Smooth muscle cell of the coronary artery (primary cell): ENCODE results near the gene NUP58. TPM values are rescaled to one million over a fixed set of nuclear protein-coding genes. Genes with fewer than 3 reads are reported as not detected.

Experiments
- total RNA-seq: library from RNA; depleted of rRNA; stranded (reverse); fragments of >200 nt; gene quantifications from 2 replicates; pipeline ENCODE4 v1.2.3, GENCODE V29; 2014; ENCODE audit warnings: low replicate concordance

Gene NUP58, protein sequence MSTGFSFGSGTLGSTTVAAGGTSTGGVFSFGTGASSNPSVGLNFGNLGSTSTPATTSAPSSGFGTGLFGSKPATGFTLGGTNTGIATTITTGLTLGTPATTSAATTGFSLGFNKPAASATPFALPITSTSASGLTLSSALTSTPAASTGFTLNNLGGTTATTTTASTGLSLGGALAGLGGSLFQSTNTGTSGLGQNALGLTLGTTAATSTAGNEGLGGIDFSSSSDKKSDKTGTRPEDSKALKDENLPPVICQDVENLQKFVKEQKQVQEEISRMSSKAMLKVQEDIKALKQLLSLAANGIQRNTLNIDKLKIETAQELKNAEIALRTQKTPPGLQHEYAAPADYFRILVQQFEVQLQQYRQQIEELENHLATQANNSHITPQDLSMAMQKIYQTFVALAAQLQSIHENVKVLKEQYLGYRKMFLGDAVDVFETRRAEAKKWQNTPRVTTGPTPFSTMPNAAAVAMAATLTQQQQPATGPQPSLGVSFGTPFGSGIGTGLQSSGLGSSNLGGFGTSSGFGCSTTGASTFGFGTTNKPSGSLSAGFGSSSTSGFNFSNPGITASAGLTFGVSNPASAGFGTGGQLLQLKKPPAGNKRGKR
- 15.1 and 36.7 TPM in 2 replicates for total RNA-seq

DNA sequence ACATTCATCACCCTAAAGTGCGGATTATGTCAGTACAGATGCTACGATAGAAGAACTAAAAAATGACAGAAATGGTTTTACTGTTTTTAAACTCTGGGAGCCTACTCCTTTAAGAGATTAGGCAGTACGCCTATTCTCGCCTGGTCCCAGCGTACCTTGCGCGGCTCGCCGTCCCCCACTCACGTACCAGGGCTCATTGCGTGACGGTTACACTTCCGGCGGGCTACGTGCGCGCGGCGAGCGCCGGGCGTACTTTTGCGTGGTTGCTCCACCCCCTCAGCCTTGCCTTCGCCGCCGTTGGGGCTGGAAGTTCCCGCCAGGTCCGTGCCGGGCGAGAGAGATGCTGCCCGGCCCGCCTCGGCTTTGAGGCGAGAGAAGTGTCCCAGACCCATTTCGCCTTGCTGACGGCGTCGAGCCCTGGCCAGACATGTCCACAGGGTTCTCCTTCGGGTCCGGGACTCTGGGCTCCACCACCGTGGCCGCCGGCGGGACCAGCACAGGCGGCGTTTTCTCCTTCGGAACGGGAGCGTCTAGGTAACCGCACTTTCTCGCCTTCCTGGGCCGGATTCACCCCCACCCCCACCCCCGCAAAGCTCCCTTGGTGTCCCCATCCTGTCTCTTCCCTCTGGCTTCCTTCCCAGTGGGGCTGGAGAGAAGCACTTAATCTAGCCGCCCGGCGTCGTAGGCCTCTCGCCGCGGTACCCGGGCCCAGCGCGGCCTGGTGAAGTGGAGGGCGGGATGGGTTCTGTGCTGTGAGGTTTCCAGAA lies at the start of gene NUP58:
NUP58 (plus strand) TSS at position 279 of the 767 bp plus-strand sequence; CDS start at position 428, 149 bp downstream.

DNA sequence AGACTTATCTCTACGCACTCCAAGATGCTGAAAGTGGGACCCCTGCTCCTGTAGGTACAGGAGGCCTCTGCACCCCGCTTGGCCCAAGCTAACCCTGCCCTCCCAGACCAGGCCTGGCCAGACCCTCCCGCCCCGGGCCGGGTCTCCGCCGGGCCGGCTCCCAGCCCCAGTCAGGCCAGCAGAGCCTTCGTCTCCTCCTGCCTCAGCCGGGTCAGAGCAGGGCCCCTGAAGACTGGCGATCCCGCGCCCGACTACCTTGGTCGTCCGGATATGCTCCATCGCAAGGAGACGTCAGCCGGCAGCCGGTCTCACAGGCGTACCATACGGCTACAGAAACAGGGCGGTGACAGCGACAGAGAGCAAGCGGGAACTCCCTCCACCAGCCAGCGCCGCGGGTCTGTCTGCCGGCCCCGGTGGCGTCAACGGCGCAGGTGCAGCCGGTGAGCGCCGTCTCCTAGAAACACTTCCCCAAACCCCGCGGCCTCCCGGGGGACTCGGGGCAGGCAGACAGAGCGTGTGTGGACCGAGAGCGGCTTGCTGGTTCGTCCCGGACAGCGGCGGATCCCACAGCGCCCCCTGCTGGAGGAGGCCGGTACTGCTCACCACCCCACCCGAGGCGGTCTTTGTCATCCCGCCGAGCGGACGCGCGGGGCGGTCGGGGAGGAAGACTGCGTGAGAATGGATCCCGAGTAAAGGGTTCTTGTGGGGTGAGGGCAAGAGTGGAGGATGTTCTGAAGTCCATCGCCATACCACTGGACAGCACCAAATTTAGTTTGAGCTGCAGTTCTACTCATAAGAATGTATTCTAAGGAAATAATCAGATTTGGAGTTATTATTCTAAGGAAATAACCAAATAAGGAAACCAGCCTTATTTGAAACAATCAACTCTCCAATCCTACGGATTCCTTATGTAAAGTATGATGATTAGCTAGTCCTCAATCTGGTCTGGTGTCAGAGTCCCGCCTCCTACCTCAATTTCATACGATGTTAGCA lies 14.2 kb upstream of the NUP58 start, which contains the start of gene MTMR6:
MTMR6 (minus strand) TSS at position 520 of the 993 bp plus-strand sequence; CDS start at position 279, 241 bp downstream.

DNA sequence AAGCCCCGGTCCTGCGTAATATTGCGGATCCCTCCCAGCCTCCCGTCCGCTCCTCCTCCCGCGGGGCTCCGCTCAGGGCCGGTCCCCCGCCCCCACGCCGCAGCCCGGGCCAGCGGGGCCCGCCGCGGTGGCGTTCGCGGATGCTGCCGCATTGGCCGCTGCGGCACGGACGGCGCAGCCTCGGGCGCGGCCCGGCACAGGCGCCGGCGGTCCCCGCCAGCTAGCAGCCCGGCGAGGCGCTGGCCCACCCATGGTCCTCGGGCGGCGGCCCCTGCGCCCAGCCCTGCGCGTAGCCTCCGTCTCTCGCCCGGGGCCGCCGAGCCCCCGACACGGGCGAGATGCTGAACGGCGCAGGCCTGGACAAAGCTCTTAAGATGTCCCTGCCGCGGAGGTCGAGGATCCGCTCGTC lies 70.5 kb downstream of the NUP58 start, which contains the start of gene ATP8A2:
ATP8A2 (plus strand) TSS at position 100 of the 409 bp plus-strand sequence; CDS start at position 339, 239 bp downstream.

Other genes with a start within 250 kb of the NUP58 start
- gene PABPC3, start 205.5 kb upstream of the NUP58 start, total RNA-seq: 0.08 and 0.12 TPM in 2 replicates
- gene AMER2, start 129.3 kb upstream of the NUP58 start, total RNA-seq: not detected in 2 replicates
- 8.4 and 20.1 TPM in 2 replicates for gene MTMR6, start 14.1 kb upstream of the NUP58 start, total RNA-seq
- under 0.01 and 0.08 TPM in 2 replicates for gene ATP8A2, start 70.3 kb downstream of the NUP58 start, total RNA-seq